OCI-M2 (cell line): ENCODE measurements around the gene CPM.

Experiments used
- DNase-seq: peaks from one replicate; lab custom pipeline; 2025; ENCODE audit not compliant: unreplicated experiment; lab: John Stamatoyannopoulos, UW

The CPM gene

DNA sequence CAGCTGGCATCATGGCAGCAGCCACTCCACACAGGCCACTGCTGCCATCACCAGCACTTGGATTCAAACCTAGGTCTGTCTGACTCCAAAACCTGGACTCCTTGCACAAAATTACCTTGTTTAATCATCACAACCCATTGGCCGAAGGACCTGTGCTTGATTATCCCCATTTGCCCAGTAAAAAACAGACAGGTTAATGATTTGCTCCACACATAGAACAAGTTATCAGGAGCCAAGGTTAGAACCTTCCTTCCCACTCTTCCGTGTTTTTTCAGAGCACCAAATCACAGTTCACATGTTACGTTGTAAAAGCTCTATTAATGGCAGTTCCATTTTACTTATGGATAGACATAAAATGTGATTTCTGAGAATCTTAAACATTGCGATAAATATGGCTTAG lies 23.5 kb upstream of the CPM start:
- no peak for DNase-seq

DNA sequence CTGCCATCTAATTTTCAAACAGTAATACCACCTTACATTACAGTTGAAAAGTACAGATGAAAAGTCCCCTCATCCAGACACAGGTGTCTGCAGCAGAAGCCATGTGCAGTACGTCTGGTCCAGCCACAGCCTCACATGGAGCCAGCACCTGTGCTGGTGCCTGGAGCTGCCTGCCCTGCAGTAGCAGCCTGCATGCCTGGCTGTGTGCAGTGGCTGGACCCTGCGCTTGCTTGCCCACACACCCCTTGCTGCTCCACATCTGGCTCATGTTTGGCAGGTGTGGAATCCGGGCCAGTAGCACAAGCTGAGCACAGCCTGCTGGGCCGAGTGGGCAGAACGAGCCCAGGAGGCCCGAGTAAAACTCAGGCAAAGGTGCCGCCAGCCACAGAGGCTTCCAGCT lies 21.8 kb upstream of the CPM start:
- DNase-seq = no peak

DNA sequence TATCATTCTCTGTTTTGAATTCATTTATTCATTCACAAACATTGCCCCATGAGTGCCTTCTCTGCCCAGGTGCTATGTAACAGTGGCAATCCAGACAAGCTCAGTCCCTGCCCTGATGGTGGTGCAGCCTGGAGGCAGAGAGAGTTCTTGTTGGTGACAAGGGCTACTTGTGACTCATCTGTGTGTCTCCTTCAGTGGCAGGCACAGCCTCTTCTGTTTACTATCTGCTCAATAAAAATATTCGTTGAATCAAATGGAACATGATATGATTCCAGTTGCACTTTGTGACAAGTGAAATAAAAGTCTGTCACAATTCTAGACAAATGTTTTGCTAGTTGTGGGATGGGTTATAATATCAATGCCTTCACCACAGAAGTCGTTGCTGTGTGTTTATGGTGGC lies 20.6 kb upstream of the CPM start:
- no peak for DNase-seq

DNA sequence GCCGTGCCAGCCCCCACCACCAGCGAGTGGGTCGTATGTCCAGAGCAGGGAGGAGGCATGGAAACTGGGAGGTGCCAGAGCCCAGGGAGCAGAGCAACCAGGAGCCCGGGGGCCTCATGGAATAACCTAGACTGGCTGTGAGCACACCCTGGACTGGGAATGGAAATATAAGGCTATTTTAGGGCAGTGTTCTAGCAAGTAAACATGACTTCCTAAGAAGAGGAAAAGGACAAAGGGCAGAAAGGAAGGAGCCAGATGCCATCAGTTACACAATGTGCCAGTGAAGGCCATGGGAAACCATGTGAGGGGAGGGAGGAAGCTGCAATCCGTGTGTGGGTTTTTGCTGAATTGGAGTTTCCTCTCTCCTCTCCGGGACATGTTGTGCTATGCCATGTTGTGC lies 18.7 kb upstream of the CPM start:
- DNase-seq = no peak

- DNase-seq = no peak
These were observed 17.5 kb upstream of the CPM start for GRCh38 chr12:68950511-68950910.

GRCh38 chr12:68945255-68945654 lies 12.3 kb upstream of the CPM start:
- no peak for DNase-seq

DNA sequence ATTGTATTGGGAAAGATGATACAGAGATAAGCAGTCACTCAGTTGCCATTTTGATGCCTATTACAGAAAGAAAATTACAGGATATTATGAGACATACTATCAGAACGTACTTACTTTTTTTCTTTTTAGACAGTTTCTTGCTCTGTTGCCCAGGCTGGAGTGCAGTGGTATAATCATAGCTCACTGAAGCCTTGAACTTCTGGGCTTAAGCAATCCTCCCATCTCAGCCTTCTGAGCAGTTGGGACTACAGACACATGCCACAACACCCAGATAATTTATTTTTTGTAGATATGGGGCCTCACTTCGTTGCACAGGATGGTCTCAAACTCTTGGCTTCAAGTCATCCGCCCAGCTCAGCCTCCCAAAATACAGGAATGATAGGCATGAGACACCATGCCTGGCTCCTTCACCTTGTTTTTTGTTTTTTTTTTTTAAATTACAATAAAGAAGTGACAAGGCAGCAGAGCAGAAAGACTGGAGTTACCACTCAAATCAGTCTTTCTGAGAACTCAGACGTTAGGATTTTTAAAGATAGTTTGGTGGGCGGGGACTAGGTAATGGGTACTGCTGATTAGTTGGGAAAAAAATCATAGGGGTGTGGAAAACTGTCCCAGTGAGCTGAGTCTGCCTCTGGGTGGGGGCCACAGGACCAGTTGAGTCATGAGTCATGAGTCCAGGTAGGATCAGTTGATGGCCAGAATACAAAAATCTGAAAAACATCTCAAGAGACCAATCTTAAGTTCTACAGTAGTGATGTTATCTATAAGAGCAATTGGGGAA lies 11.5 kb upstream of the CPM start:
- DNase-seq = no peak

DNA sequence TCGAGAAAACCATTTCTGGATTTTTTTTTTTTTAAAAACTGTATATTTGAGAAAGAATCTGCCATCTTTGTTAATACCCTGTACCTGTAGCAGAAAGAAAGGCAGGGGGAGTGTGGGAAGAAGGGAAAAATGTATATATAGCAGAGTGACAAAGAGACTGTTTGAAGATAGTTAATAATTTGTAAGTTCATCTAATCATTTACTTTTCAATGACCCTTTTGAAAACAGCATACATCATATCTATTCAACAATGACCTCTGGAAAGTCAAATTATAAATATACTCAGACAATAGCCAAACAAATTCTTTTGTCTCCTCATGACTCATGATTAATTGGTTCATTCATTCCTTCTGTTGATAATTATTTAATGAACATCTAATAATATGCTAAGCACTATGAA lies 10.9 kb upstream of the CPM start:
- no peak for DNase-seq

DNA sequence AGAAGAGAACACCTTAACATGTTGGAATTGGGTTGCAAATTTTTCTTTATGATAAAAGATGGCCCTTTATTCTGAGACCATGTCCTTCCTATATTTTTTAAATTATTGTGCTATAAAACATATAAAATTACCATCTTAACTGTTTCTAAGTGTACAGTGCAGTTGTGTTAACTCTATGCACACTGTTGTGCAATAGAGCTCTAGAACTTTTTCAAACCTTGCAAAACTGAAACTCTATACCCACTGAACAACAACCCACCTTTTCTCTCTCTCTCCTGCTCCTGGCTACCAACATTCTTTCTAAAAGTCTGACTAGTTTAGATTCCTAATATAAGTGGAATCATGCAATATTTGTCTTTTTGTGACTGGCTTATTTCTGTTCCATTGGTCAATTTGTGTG lies 7.8 kb upstream of the CPM start:
- DNase-seq = no peak

DNA sequence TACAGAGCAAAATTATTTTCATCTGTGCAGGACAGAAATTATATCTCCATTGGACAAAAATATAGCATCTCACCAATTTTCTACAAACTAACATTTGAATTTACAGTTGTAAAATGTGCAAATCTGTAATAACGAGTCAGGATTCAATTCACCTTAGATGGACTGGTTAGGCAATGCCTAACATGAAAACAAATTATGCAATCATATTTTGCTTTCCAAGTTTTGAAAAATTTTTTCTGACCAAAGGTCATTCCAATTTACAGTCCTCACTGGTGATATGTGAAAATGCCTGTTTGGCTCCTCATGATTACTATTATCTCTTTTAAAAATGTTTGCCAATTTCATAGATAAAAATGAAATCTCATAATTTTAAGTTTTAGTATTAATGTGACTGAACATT lies 6.5 kb upstream of the CPM start:
- no peak for DNase-seq

GRCh38 chr12:68934392-68934791 lies 1.4 kb upstream of the CPM start:
- DNase-seq = no peak

- DNase-seq = peak; percentile 31
These were observed 627 bp downstream of the CPM start for GRCh38 chr12:68932128-68932960.

GRCh38 chr12:68930178-68930577 lies 2.8 kb downstream of the CPM start:
- no peak for DNase-seq

DNA sequence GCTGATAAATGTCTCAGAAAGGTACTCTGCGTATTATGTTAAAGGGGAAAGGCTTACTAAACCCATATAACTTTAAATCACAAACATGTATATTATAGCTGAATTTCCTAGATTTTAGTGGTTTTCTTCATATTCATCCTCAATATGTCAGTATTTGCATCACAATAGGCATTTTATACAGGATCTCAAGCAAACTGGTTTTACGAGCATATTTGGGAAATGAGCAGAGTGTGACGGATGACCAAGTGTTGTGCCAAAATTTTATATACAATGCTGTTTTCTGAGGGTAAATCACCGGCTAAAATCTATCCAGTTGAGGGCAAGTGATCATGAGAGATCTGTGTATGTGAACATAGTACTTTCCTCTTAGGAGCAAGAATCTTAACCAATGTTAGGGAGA lies 8.4 kb downstream of the CPM start:
- DNase-seq = no peak

DNA sequence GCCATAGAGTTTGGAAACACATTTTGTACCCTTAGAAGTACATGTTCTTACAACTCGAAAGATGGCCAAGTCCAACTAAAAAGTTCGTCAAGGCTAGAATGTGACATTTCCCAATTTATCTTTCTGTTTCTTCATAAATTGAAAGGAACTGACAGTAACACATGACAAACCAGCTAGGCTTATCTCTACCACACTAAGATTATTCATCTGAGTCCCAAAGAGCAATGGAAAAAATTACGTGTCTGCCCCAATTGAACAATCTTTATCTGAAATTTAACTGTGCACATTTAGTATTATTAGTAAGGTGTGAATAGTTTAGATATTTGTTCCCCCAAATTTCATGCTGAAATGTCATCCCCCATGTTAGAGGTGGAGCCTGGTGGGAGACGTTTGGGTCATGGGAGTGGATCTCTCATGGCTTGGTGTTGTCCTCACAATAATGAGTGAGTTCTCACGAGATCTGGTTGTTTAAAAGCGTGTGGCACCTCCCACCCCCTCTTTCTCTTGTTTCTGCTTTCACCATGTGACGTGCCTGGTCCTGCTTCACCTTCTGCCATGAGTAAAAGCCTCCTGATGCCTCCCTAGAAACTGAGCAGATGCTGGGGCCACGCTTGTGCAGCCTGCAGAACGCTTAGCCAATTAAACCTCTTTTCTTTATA lies 13.3 kb downstream of the CPM start:
- DNase-seq = no peak

GRCh38 chr12:68918960-68919359 lies 14.0 kb downstream of the CPM start:
- no peak for DNase-seq

- DNase-seq = no peak
These were observed 17.9 kb downstream of the CPM start for GRCh38 chr12:68915055-68915454.

DNA sequence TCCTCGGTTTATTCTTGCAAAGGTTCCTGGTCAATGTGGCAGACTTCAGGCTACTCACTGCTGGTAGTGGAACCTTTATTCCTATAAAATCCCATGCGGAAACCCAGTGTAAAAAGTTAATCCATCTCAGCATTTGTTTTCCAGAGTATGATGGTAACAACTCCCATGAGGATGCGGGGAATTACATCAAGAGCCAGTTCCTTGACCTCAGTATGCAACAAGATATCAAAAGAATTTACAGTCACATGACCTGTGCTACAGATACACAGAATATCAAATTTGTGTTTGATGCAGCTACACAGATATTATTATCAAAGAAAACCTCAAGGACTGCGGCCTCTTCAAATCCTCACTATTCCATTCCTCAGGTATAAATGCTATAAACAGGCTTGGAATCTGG lies 19.3 kb downstream of the CPM start:
- DNase-seq = no peak

GRCh38 chr12:68912916-68913315 lies 20.1 kb downstream of the CPM start:
- no peak for DNase-seq

- no peak for DNase-seq
These were observed 21.7 kb downstream of the CPM start for GRCh38 chr12:68911197-68911718.

- DNase-seq = no peak
These were observed 22.8 kb downstream of the CPM start for GRCh38 chr12:68910128-68910527.

DNA sequence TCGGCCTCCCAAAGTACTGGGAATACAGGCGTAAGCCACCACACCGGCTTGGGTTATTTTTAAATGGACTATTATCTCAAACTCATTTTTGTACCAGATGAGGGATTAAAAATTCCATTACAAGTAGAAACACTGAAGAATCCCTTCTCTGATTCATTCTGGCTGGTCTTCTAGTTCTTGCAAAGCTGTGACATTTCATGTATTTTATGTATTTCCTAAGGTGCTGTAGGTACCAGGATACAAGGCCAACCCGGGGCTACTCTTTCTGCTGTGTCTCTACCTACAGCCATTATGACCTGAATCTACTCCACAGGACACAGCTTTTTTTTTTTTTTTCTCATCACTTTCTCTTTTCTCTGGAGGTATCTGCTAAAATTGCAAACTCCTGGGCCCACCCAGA lies 24.9 kb downstream of the CPM start:
- DNase-seq = no peak
